ENCODE data around the gene CTTNBP2. TPM values are rescaled to one million over a fixed set of nuclear protein-coding genes. Genes with fewer than 3 reads are reported as not detected.

The CTTNBP2 gene
- total and polyA plus RNA-seq, 2 donors (not counting 1 experiment from before 2014, with no cell fraction given) = 0.04 to 0.27 TPM

DNA sequence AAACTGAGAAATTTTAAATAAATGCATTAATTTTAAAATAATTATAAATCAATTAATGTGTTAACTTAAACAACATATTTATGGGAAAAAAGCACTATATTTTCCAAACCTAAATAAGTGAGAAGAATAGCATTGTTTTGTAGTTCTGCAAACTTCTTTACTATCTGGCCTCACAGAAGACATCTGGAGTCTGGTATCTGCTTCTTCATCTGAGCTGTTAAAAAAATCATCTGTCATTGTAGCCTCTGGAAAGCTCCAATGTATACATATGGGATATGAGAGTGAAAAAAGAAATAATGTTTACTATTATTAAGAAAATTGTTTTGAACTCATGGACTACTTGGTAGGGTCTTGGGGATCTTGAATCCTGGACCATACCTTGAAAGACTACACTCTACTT lies 32.2 kb downstream of the CTTNBP2 start:
- H4K20me1 ChIP-seq (ENCODE audit: control insufficient read depth, insufficient read depth, low read length, poor library complexity, severe bottlenecking) = no peaks in the 10 kb centered on the region
- H2AFZ ChIP-seq (ENCODE audit: insufficient read depth, low read depth, low read length, poor library complexity, severe bottlenecking) = no peak overlapping the region
- no peak overlapping the region for H3K9ac ChIP-seq (ENCODE audit: low read length)
- no peaks in the 10 kb centered on the region for H3K4me1 ChIP-seq (ENCODE audit: control insufficient read depth in 2 of 2, insufficient read depth in 2 of 2, low read length in 2 of 2)
- CTCF ChIA-PET = no interaction called here
- H3K4me3 Mint-ChIP-seq = no peak overlapping the region
- no peaks in the 10 kb centered on the region for H3K36me3 ChIP-seq (replicated peaks in 1 of 2; ENCODE audit: control extremely low read depth in 1 of 2, control insufficient read depth in 1 of 2, extremely low read depth in 1 of 2, insufficient read depth in 2 of 2, low read length in 1 of 2)
- H3K27me3 ChIP-seq (replicated peaks in 1 of 4; ENCODE audit: control extremely low read depth in 1 of 4, control insufficient read depth in 3 of 4, insufficient read depth in 4 of 4, low read length in 3 of 4) = no peaks in the 10 kb centered on the region
- TF ChIP-seq EZH2 (IDR thresholded peaks at IDR 0.05; ENCODE audit: borderline replicate concordance, insufficient read depth, low read depth, low read length, poor library complexity, severe bottlenecking) = no peak
- TF ChIP-seq, protein P1, sequence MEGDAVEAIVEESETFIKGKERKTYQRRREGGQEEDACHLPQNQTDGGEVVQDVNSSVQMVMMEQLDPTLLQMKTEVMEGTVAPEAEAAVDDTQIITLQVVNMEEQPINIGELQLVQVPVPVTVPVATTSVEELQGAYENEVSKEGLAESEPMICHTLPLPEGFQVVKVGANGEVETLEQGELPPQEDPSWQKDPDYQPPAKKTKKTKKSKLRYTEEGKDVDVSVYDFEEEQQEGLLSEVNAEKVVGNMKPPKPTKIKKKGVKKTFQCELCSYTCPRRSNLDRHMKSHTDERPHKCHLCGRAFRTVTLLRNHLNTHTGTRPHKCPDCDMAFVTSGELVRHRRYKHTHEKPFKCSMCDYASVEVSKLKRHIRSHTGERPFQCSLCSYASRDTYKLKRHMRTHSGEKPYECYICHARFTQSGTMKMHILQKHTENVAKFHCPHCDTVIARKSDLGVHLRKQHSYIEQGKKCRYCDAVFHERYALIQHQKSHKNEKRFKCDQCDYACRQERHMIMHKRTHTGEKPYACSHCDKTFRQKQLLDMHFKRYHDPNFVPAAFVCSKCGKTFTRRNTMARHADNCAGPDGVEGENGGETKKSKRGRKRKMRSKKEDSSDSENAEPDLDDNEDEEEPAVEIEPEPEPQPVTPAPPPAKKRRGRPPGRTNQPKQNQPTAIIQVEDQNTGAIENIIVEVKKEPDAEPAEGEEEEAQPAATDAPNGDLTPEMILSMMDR (IDR thresholded peaks at IDR 0.05) = no peak
- ATAC-seq (ENCODE audit: low read depth) (no peak), DNase-seq (no peak)
- H3K9me3 ChIP-seq (ENCODE audit: control extremely low read depth in 1 of 3, control insufficient read depth in 2 of 3, insufficient read depth in 1 of 3, low read length in 2 of 3) = no peaks in the 10 kb centered on the region
- POLR2A ChIA-PET = no interaction called here
- peaks cover 3% of the 10 kb centered on the region for H3K27me3 Mint-ChIP-seq
- H3K79me2 ChIP-seq (ENCODE audit: control insufficient read depth, insufficient read depth, low read length) = no peaks in the 10 kb centered on the region
- H3K9me3 Mint-ChIP-seq (ENCODE audit: insufficient read depth) = peaks cover 2% of the 10 kb centered on the region
- H3K27ac Mint-ChIP-seq = no peak overlapping the region
- H3K4me2 ChIP-seq (replicated peaks; ENCODE audit: low read depth, low read length, poor library complexity, severe bottlenecking) = no peak overlapping the region
- H3K4me1 Mint-ChIP-seq = no peaks in the 10 kb centered on the region
- no peak overlapping the region for H3K27ac ChIP-seq (ENCODE audit: low read length in 2 of 2)
- intact Hi-C loops (cut with micrococcal nuclease) = no loop called here
- H3K4me3 ChIP-seq (ENCODE audit: control extremely low read depth in 1 of 5, extremely low read depth in 1 of 5, insufficient read depth in 1 of 5, low read depth in 2 of 5, low read length in 4 of 5) = no peak overlapping the region

DNA sequence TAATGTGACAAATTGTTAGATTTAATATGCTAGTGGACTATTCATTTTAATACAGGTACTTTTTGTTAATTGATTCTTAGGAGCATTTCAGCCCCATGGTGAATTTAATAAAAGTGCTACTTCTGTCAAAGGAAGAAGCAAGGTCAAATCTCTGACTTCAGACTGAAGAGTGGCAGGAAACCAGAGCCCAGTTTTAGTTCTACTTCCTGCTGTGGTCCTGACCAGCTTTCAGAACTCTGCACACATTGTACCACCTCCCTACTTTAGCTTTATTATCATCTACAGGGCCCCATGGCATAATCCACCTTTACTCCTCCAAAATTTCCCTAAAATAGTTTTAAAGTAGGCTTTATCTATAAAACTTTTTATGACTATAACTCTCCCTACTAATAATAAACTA lies 33.7 kb downstream of the CTTNBP2 start:
- H2AFZ ChIP-seq (ENCODE audit: insufficient read depth, low read depth, low read length, poor library complexity, severe bottlenecking) = no peak overlapping the region
- DNase-seq = no peak
- Mint-ChIP-seq H3K27ac (no peak overlapping the region), H3K4me1 (no peaks in the 10 kb centered on the region), H3K9me3 (ENCODE audit: insufficient read depth) (peaks cover 2% of the 10 kb centered on the region), H3K4me3 (no peak overlapping the region), H3K27me3 (peaks cover 3% of the 10 kb centered on the region)
- no peak for TF ChIP-seq EZH2 (IDR thresholded peaks at IDR 0.05; ENCODE audit: borderline replicate concordance, insufficient read depth, low read depth, low read length, poor library complexity, severe bottlenecking)
- TF ChIP-seq, protein P1 (IDR thresholded peaks at IDR 0.05) = no peak
- H3K36me3 ChIP-seq (replicated peaks in 1 of 2; ENCODE audit: control extremely low read depth in 1 of 2, control insufficient read depth in 1 of 2, extremely low read depth in 1 of 2, insufficient read depth in 2 of 2, low read length in 1 of 2) = no peaks in the 10 kb centered on the region
- intact Hi-C loops (cut with micrococcal nuclease) = no loop called here
- no peaks in the 10 kb centered on the region for H3K4me1 ChIP-seq (ENCODE audit: control insufficient read depth in 2 of 2, insufficient read depth in 2 of 2, low read length in 2 of 2)
- no peaks in the 10 kb centered on the region for H3K27me3 ChIP-seq (replicated peaks in 1 of 4; ENCODE audit: control extremely low read depth in 1 of 4, control insufficient read depth in 3 of 4, insufficient read depth in 4 of 4, low read length in 3 of 4)
- no peak for ATAC-seq (ENCODE audit: low read depth)
- no peak overlapping the region for H3K9ac ChIP-seq (ENCODE audit: low read length)
- no peak overlapping the region for H3K4me2 ChIP-seq (replicated peaks; ENCODE audit: low read depth, low read length, poor library complexity, severe bottlenecking)
- H3K27ac ChIP-seq (ENCODE audit: low read length in 2 of 2) = no peak overlapping the region
- no peaks in the 10 kb centered on the region for H3K9me3 ChIP-seq (ENCODE audit: control extremely low read depth in 1 of 3, control insufficient read depth in 2 of 3, insufficient read depth in 1 of 3, low read length in 2 of 3)
- ChIA-PET CTCF (no interaction called here), POLR2A (no interaction called here)
- H3K4me3 ChIP-seq (ENCODE audit: control extremely low read depth in 1 of 5, extremely low read depth in 1 of 5, insufficient read depth in 1 of 5, low read depth in 2 of 5, low read length in 4 of 5) = no peak overlapping the region
- no peaks in the 10 kb centered on the region for H4K20me1 ChIP-seq (ENCODE audit: control insufficient read depth, insufficient read depth, low read length, poor library complexity, severe bottlenecking)
- H3K79me2 ChIP-seq (ENCODE audit: control insufficient read depth, insufficient read depth, low read length) = no peaks in the 10 kb centered on the region
